IMR-90 (cell line): Measurements from ENCODE around the gene CYB5D1. TPM values are rescaled to one million over a fixed set of nuclear protein-coding genes. Genes with fewer than 3 reads are reported as not detected.

Experiments used
- ATAC-seq: fragments of 200-7000 bp; cut with Tn5 transposase; 2 replicates; pipeline ENCODE4 v1.9.1; 2020; ENCODE audit warnings: low read depth, mild to moderate bottlenecking, moderate library complexity
- BruUV-seq: library from RNA; stranded (reverse); fragments of 400-500 nt; replicated peaks from 2 replicates; lab custom pipeline; 2021; lab: Mats Ljungman, UMichigan
- CTCF ChIA-PET: fragments of 300-600 bp; formaldehyde crosslinking; extraction: SDS; loops from one replicate; lab custom pipeline; 2021; ENCODE audit warnings: antibody characterized with exemption; lab: Yijun Ruan, JAX
- POLR2A ChIA-PET: fragments of 300-600 bp; sonication (Branson Sonifier 250); formaldehyde crosslinking; loops from one replicate; lab custom pipeline; 2022; ENCODE audit warnings: antibody characterized with exemption; ENCODE audit not compliant: unreplicated experiment; lab: Charles Lee
- DNase-seq: peaks from one replicate; pipeline ENCODE4 v3.0.0; 2013
- H2AFZ ChIP-seq: replicated peaks from 2 replicates; pipeline ENCODE3; 2013; ENCODE audit warnings: low read length, mild to moderate bottlenecking; ENCODE audit not compliant: poor library complexity
- H2AK5ac ChIP-seq: 2 replicates; pipeline ENCODE4 v1.6.1; 2013; ENCODE audit warnings: low read depth, low read length, inconsistent platforms
- H2AK9ac ChIP-seq: replicated peaks from 2 replicates; pipeline ENCODE3; 2013; ENCODE audit warnings: mild to moderate bottlenecking, low read depth, low read length, moderate library complexity; ENCODE audit not compliant: poor library complexity
- H2BK120ac ChIP-seq: 2 replicates; pipeline ENCODE4 v1.6.1; 2013; ENCODE audit warnings: low read depth, low read length, inconsistent platforms
- H2BK15ac ChIP-seq: 3 replicates; pipeline ENCODE4 v1.6.1; 2013; ENCODE audit warnings: low read depth, low read length, inconsistent platforms
- H2BK20ac ChIP-seq: 2 replicates; pipeline ENCODE4 v1.6.1; 2013; ENCODE audit warnings: low read depth, mild to moderate bottlenecking, inconsistent platforms, low read length, moderate library complexity
- H2BK5ac ChIP-seq: 2 replicates; pipeline ENCODE4 v1.6.1; 2013; ENCODE audit warnings: mild to moderate bottlenecking, low read depth, low read length, inconsistent platforms; ENCODE audit not compliant: poor library complexity, severe bottlenecking
- H3K14ac ChIP-seq: replicated peaks from 2 replicates; pipeline ENCODE4 v1.6.1; 2013; ENCODE audit warnings: low read depth, low read length, inconsistent platforms
- H3K18ac ChIP-seq: 2 replicates; pipeline ENCODE4 v1.6.1; 2013; ENCODE audit warnings: low read depth, low read length, control low read depth
- H3K23ac ChIP-seq: 2 replicates; pipeline ENCODE4 v1.6.1; 2013; ENCODE audit warnings: low read depth, low read length, inconsistent platforms
- H3K27ac ChIP-seq: 2 replicates; pipeline ENCODE4 v1.5.1; 2013; ENCODE audit warnings: mild to moderate bottlenecking, control low read depth, low read length; ENCODE audit not compliant: insufficient read depth
- H3K27me3 ChIP-seq: 2 replicates; pipeline ENCODE4 v1.6.1; 2013; ENCODE audit warnings: low read length; ENCODE audit not compliant: control insufficient read depth, insufficient read depth
- H3K36me3 ChIP-seq: 2 replicates; pipeline ENCODE4 v1.6.1; 2013; ENCODE audit warnings: low read length, mixed read lengths; ENCODE audit not compliant: control insufficient read depth, insufficient read depth
- H3K4ac ChIP-seq: 2 replicates; pipeline ENCODE4 v1.6.1; 2013; ENCODE audit warnings: low read depth, low read length, inconsistent platforms
- H3K4me1 ChIP-seq: 2 replicates; pipeline ENCODE4 v1.6.1; 2013; ENCODE audit warnings: low read length, mixed read lengths; ENCODE audit not compliant: control insufficient read depth, insufficient read depth
- H3K4me2 ChIP-seq: 2 replicates; pipeline ENCODE4 v1.6.1; 2013; ENCODE audit warnings: low read depth, mild to moderate bottlenecking, control low read depth, low read length, moderate library complexity
- H3K4me3 ChIP-seq: 2 replicates; pipeline ENCODE4 v1.5.1; 2013; ENCODE audit warnings: low read depth, mild to moderate bottlenecking, control low read depth, low read length, moderate library complexity; ENCODE audit not compliant: insufficient read depth
- H3K56ac ChIP-seq: 2 replicates; pipeline ENCODE4 v1.6.1; 2013; ENCODE audit warnings: low read length, inconsistent platforms; ENCODE audit not compliant: insufficient read depth; ENCODE audit errors: extremely low read depth
- H3K79me1 ChIP-seq, 2 experiments: 2 replicates each; pipeline ENCODE4 v1.6.1; 2013; ENCODE audit warnings: low read length in 2 of 2, inconsistent platforms in 1 of 2, low read depth in 1 of 2
- H3K9ac ChIP-seq: 2 replicates; pipeline ENCODE4 v1.6.1; 2013; ENCODE audit warnings: low read depth, low read length, control low read depth
- H3K9me1 ChIP-seq: 2 replicates; pipeline ENCODE4 v1.6.1; 2013; ENCODE audit warnings: low read length, inconsistent platforms; ENCODE audit not compliant: insufficient read depth
- H3K9me3 ChIP-seq: 2 replicates; pipeline ENCODE4 v1.6.1; 2013; ENCODE audit warnings: low read length; ENCODE audit not compliant: control insufficient read depth, insufficient read depth
- H4K20me1 ChIP-seq: 2 replicates; pipeline ENCODE4 v1.6.1; 2013; ENCODE audit warnings: low read length, inconsistent platforms; ENCODE audit not compliant: insufficient read depth
- H4K5ac ChIP-seq: 2 replicates; pipeline ENCODE4 v1.6.1; 2013; ENCODE audit warnings: mild to moderate bottlenecking, low read depth, low read length, control low read depth
- H4K8ac ChIP-seq, 2 experiments: 2 replicates each; pipeline ENCODE4 v1.6.1; 2013; ENCODE audit warnings: low read depth in 2 of 2, low read length in 2 of 2, control low read depth in 1 of 2, inconsistent platforms in 1 of 2
- H4K91ac ChIP-seq: 2 replicates; pipeline ENCODE4 v1.6.1; 2013; ENCODE audit warnings: low read depth, low read length, inconsistent platforms; ENCODE audit not compliant: insufficient read depth
- CHD1 ChIP-seq: IDR thresholded peaks from 2 replicates; pipeline ENCODE4 v1.6.1; 2012; ENCODE audit warnings: low read depth, low read length, improper control_type of control experiment
- FOS ChIP-seq: fragments of 150-350 bp; IDR thresholded peaks from 2 replicates; pipeline ENCODE4 v1.6.1; 2016; ENCODE audit warnings: low read depth, low read length
- MAZ ChIP-seq: IDR thresholded peaks from 2 replicates; pipeline ENCODE4 v1.6.1; 2012; ENCODE audit warnings: low read depth, mild to moderate bottlenecking, low read length, improper control_type of control experiment, moderate library complexity, borderline replicate concordance
- USF2 ChIP-seq: fragments of 150-350 bp; IDR thresholded peaks from 2 replicates; pipeline ENCODE4 v1.6.1; 2017; ENCODE audit warnings: mild to moderate bottlenecking, antibody characterized with exemption, low read length, low read depth
- WGBS, 2 experiments: methylation state at CpG; one replicate each; pipeline versions ENCODE4 v1.1.5 to v1.1.7; 2013; ENCODE audit warnings: missing lambda C conversion rate in 2 of 2; ENCODE audit not compliant: insufficient read length in 1 of 2; ENCODE audit errors: extremely low coverage in 2 of 2; 5-methylcytosine and 5-hydroxymethylcytosine counted together
- dilution Hi-C: fragments of 300-500 bp; cut with HindIII; formaldehyde crosslinking; loops from one replicate; pipeline ENCODE4 v1.14.3; 2018; ENCODE audit warnings: low sequenced_read_pairs; ENCODE audit not compliant: unreplicated experiment
- in situ Hi-C: fragments of 300-500 bp; cut with MboI; formaldehyde crosslinking; loops from 3 replicates; pipeline ENCODE4 v1.14.3; 2019; ENCODE audit warnings: low sequenced_read_pairs, inconsistent platforms, mixed read lengths
- intact Hi-C: fragments of 100-400 bp; cut with micrococcal nuclease; formaldehyde crosslinking; loops from 2 replicates; pipeline ENCODE4 v1.10.0; 2022
- polyA plus RNA-seq, 3 experiments: library from polyadenylated mRNA; depleted of rRNA; stranded (reverse); fragments of >200 nt; gene quantifications; 2 replicates each; pipeline ENCODE4 v1.2.3, GENCODE V29; 2012; ENCODE audit warnings: low replicate concordance in 1 of 3
- total RNA-seq: library from RNA; depleted of rRNA; stranded (reverse); fragments of >200 nt; gene quantifications from 2 replicates; pipeline ENCODE4 v1.2.3, GENCODE V29; 2012

Gene CYB5D1
- total and polyA plus RNA-seq, 2 of the 4 experiments (the other 2 are of a cell fraction) = 8.8 to 10.8 TPM

- BruUV-seq = no TSS peak
- Histone ChIP-seq H3K27ac (no peak overlapping the region), H4K91ac (no peak overlapping the region), H3K9me1 (no peaks in the 10 kb centered on the region; the same call in 1 of the 2 replicates), H3K79me1 (peaks cover 7 to 13% of the 10 kb centered on the region in 2 experiments), H2AFZ (no peak overlapping the region), H3K4me3 (no peak overlapping the region), H2BK15ac (no peak overlapping the region), H2BK120ac (no peak overlapping the region), H3K4me2 (no peak overlapping the region), H3K14ac (no peak overlapping the region), H3K4me1 (no peaks in the 10 kb centered on the region), H3K23ac (no peak overlapping the region), H2AK9ac (no peak overlapping the region), H3K9me3 (no peaks in the 10 kb centered on the region), H3K9ac (no peak overlapping the region), H3K18ac (no peak overlapping the region), H2AK5ac (no peak overlapping the region), H2BK20ac (no peak overlapping the region), H2BK5ac (no peak overlapping the region), H3K4ac (no peak overlapping the region), H3K36me3 (peaks cover 9% of the 10 kb centered on the region; the same call in 1 of the 2 replicates), H4K20me1 (no peaks in the 10 kb centered on the region), H3K56ac (no peak overlapping the region), H4K8ac (no peak overlapping the region), H4K5ac (no peak overlapping the region), H3K27me3 (no peaks in the 10 kb centered on the region)
- POLR2A ChIA-PET = no interaction called here
- in situ Hi-C loops (no loop called here), dilution Hi-C loops (no loop called here), intact Hi-C loops (no loop called here)
- DNase-seq (peak; percentile 30), ATAC-seq (no peak)
- 82% methylated on average over 3 of the region's 4 CpGs; no CpG with 5 or more reads in 1 of the 2 experiments for WGBS, 2 experiments
- CTCF ChIA-PET = no interaction called here
- no peak for TF ChIP-seq FOS
- TF ChIP-seq CHD1 = no peak
- TF ChIP-seq MAZ = no peak
- no peak for TF ChIP-seq USF2
Observed at GRCh38 chr17:7873051-7873450, 15.2 kb downstream of the CYB5D1 start.
